Trophoblast cell (in vitro differentiated cells and primary cell): Measurements from ENCODE around the gene MAP2K5.

Experiments used
- DNase-seq, 2 donors: peaks; one replicate each; pipeline ENCODE4 v3.0.0-alpha.2; 2016
- H2AFZ ChIP-seq: 2 replicates; pipeline ENCODE4 v1.6.1; 2013; ENCODE audit warnings: low read length, moderate library complexity, mild to moderate bottlenecking; ENCODE audit not compliant: insufficient read depth, poor library complexity
- H2AK5ac ChIP-seq: 2 replicates; pipeline ENCODE4 v1.6.1; 2013; ENCODE audit warnings: mild to moderate bottlenecking, low read length
- H2BK120ac ChIP-seq: 2 replicates; pipeline ENCODE4 v1.6.1; 2013; ENCODE audit warnings: low read length, mild to moderate bottlenecking, moderate library complexity; ENCODE audit not compliant: insufficient read depth, poor library complexity
- H2BK12ac ChIP-seq: 2 replicates; pipeline ENCODE4 v1.6.1; 2013; ENCODE audit warnings: mild to moderate bottlenecking, low read length, moderate library complexity
- H2BK5ac ChIP-seq: 2 replicates; pipeline ENCODE4 v1.6.1; 2013; ENCODE audit warnings: low read length, low read depth, moderate library complexity, mild to moderate bottlenecking; ENCODE audit not compliant: poor library complexity
- H3K14ac ChIP-seq: 2 replicates; pipeline ENCODE4 v1.6.1; 2013; ENCODE audit warnings: mild to moderate bottlenecking, low read length
- H3K18ac ChIP-seq: 2 replicates; pipeline ENCODE4 v1.6.1; 2013; ENCODE audit warnings: mild to moderate bottlenecking, low read length
- H3K23ac ChIP-seq: 2 replicates; pipeline ENCODE4 v1.6.1; 2013; ENCODE audit warnings: low read length
- H3K27ac ChIP-seq: 2 replicates; pipeline ENCODE4 v1.5.1; 2013; ENCODE audit warnings: low read depth, mild to moderate bottlenecking, inconsistent platforms, low read length, moderate library complexity
- H3K27me3 ChIP-seq: 2 replicates; pipeline ENCODE4 v1.6.1; 2013; ENCODE audit warnings: inconsistent platforms, mild to moderate bottlenecking, low read length, moderate library complexity; ENCODE audit not compliant: insufficient read depth
- H3K36me3 ChIP-seq, 2 experiments: 1 replicate in 1 of 2; 2 replicates in 1 of 2; pipeline ENCODE4 v1.6.1; 2013; ENCODE audit warnings: low read length in 2 of 2, mild to moderate bottlenecking in 2 of 2, moderate library complexity in 1 of 2; ENCODE audit not compliant: insufficient read depth in 2 of 2, control insufficient read depth in 1 of 2
- H3K4ac ChIP-seq: 2 replicates; pipeline ENCODE4 v1.6.1; 2013; ENCODE audit warnings: low read depth, mild to moderate bottlenecking, low read length, moderate library complexity
- H3K4me1 ChIP-seq, 2 experiments: 1 replicate in 1 of 2; 2 replicates in 1 of 2; pipeline ENCODE4 v1.6.1; 2013; ENCODE audit warnings: low read length in 2 of 2, mild to moderate bottlenecking in 2 of 2, moderate library complexity in 1 of 2; ENCODE audit not compliant: insufficient read depth in 2 of 2, control insufficient read depth in 1 of 2
- H3K4me2 ChIP-seq: 2 replicates; pipeline ENCODE4 v1.6.1; 2013; ENCODE audit warnings: inconsistent platforms, mild to moderate bottlenecking, low read length, moderate library complexity
- H3K4me3 ChIP-seq: 2 replicates; pipeline ENCODE4 v1.5.1; 2013; ENCODE audit warnings: mild to moderate bottlenecking, low read depth, low read length, inconsistent platforms
- H3K79me1 ChIP-seq: one replicate; pipeline ENCODE4 v1.6.1; 2013; ENCODE audit warnings: low read length
- H3K79me2 ChIP-seq: 2 replicates; pipeline ENCODE4 v1.6.1; 2013; ENCODE audit warnings: low read length, mild to moderate bottlenecking; ENCODE audit not compliant: control insufficient read depth, insufficient read depth, poor library complexity
- H3K9ac ChIP-seq: 2 replicates; pipeline ENCODE4 v1.6.1; 2013; ENCODE audit warnings: mild to moderate bottlenecking, low read length
- H3K9me3 ChIP-seq: 2 replicates; pipeline ENCODE4 v1.6.1; 2013; ENCODE audit warnings: low read depth, mild to moderate bottlenecking, control low read depth, inconsistent platforms, low read length; ENCODE audit not compliant: insufficient read depth
- H4K12ac ChIP-seq: 2 replicates; pipeline ENCODE4 v1.6.1; 2013; ENCODE audit warnings: low read depth, mild to moderate bottlenecking, low read length, moderate library complexity
- H4K8ac ChIP-seq: 2 replicates; pipeline ENCODE4 v1.6.1; 2013; ENCODE audit warnings: low read depth, mild to moderate bottlenecking, low read length, moderate library complexity
- H4K91ac ChIP-seq: one replicate; pipeline ENCODE4 v1.6.1; 2013; ENCODE audit warnings: low read depth, mild to moderate bottlenecking, low read length, moderate library complexity
- WGBS: extraction: QIAGEN DNeasy Blood & Tissue Kit; methylation state at CpG from one replicate; pipeline ENCODE4 v1.1.7; 2013; ENCODE audit warnings: missing lambda C conversion rate; ENCODE audit not compliant: insufficient read length, insufficient coverage; ENCODE audit errors: extremely low coverage; 5-methylcytosine and 5-hydroxymethylcytosine counted together

MAP2K5 gene

GRCh38 chr15:67738056-67738455 is 195.6 kb downstream of the MAP2K5 start:
- no CpG with 5 or more reads among the region's 4 CpGs for WGBS
- no peak for DNase-seq

GRCh38 chr15:67740405-67740804 is 197.9 kb downstream of the MAP2K5 start:
- Histone ChIP-seq H3K9ac (no peak overlapping the region), H3K79me2 (no peaks in the 10 kb centered on the region), H2AFZ (no peak overlapping the region), H3K27me3 (no peaks in the 10 kb centered on the region), H3K14ac (no peak overlapping the region), H4K12ac (no peak overlapping the region), H3K4me2 (no peak overlapping the region), H3K79me1 (no peaks in the 10 kb centered on the region), H3K27ac (no peak overlapping the region), H4K8ac (no peak overlapping the region), H3K36me3 (no peaks in the 10 kb centered on the region), H3K4me1 (peaks cover 0 to 2% of the 10 kb centered on the region in 2 experiments), H3K18ac (no peak overlapping the region), H3K4me3 (no peak overlapping the region), H2BK120ac (no peak overlapping the region), H2AK5ac (no peak overlapping the region), H3K23ac (no peak overlapping the region), H3K9me3 (no peaks in the 10 kb centered on the region), H3K4ac (no peak overlapping the region), H2BK12ac (no peak overlapping the region), H2BK5ac (no peak overlapping the region), H4K91ac (no peak overlapping the region)
- no peak for DNase-seq
- no CpG with 5 or more reads among the region's 3 CpGs for WGBS

More at GRCh38 chr15:67738056-67738455, 195.6 kb downstream of the MAP2K5 start:
- H3K4me1 ChIP-seq, result no peaks in the 10 kb centered on the region
- H2BK12ac ChIP-seq, result no peak overlapping the region
- no peak overlapping the region for H3K4me2 ChIP-seq
- no peak overlapping the region for H3K14ac ChIP-seq
- H2AK5ac ChIP-seq, result no peak overlapping the region
- H4K91ac ChIP-seq, result no peak overlapping the region
- no peaks in the 10 kb centered on the region for H3K27me3 ChIP-seq
- H2AFZ ChIP-seq, result no peak overlapping the region
- no peak overlapping the region for H3K18ac ChIP-seq
- no peaks in the 10 kb centered on the region for H3K79me2 ChIP-seq
- no peaks in the 10 kb centered on the region for H3K79me1 ChIP-seq
- H3K36me3 ChIP-seq, result no peaks in the 10 kb centered on the region
- H3K9ac ChIP-seq, result no peak overlapping the region
- H3K4ac ChIP-seq, result no peak overlapping the region
- H3K9me3 ChIP-seq, result no peaks in the 10 kb centered on the region
- no peak overlapping the region for H3K27ac ChIP-seq
- H2BK120ac ChIP-seq, result no peak overlapping the region
- H3K4me3 ChIP-seq, result no peak overlapping the region
- H4K12ac ChIP-seq, result no peak overlapping the region
- no peak overlapping the region for H3K23ac ChIP-seq
- no peak overlapping the region for H2BK5ac ChIP-seq
- H4K8ac ChIP-seq, result no peak overlapping the region

GRCh38 chr15:67741308-67741707 is 198.8 kb downstream of the MAP2K5 start:
- Histone ChIP-seq H3K9me3 (no peaks in the 10 kb centered on the region), H3K4me3 (no peak overlapping the region), H2AK5ac (no peak overlapping the region), H3K23ac (no peak overlapping the region), H3K36me3 (no peaks in the 10 kb centered on the region), H3K4ac (no peak overlapping the region), H3K27me3 (no peaks in the 10 kb centered on the region), H4K91ac (no peak overlapping the region), H4K8ac (no peak overlapping the region), H3K9ac (no peak overlapping the region), H3K27ac (no peak overlapping the region), H3K14ac (no peak overlapping the region), H3K18ac (no peak overlapping the region), H2AFZ (no peak overlapping the region), H3K79me2 (no peaks in the 10 kb centered on the region), H2BK120ac (no peak overlapping the region), H4K12ac (no peak overlapping the region), H3K79me1 (no peaks in the 10 kb centered on the region), H3K4me2 (no peak overlapping the region), H2BK5ac (no peak overlapping the region), H3K4me1 (peaks cover 0 to 2% of the 10 kb centered on the region in 2 experiments), H2BK12ac (no peak overlapping the region)
- WGBS, result no CpG with 5 or more reads among the region's 2 CpGs
- no peak for DNase-seq

GRCh38 chr15:67743558-67743957 is 201.1 kb downstream of the MAP2K5 start:
- no peak overlapping the region for H3K27ac ChIP-seq
- H2BK12ac ChIP-seq, result no peak overlapping the region
- DNase-seq, result no peak
- H2BK5ac ChIP-seq, result no peak overlapping the region
- H3K18ac ChIP-seq, result no peak overlapping the region
- H4K12ac ChIP-seq, result no peak overlapping the region
- H3K14ac ChIP-seq, result no peak overlapping the region
- H2AK5ac ChIP-seq, result no peak overlapping the region
- H2BK120ac ChIP-seq, result no peak overlapping the region
- no peak overlapping the region for H3K9ac ChIP-seq
- H3K36me3 ChIP-seq, result no peaks in the 10 kb centered on the region
- no peaks in the 10 kb centered on the region for H3K9me3 ChIP-seq
- H3K4ac ChIP-seq, result no peak overlapping the region
- no peak overlapping the region for H3K23ac ChIP-seq
- H4K91ac ChIP-seq, result no peak overlapping the region
- H4K8ac ChIP-seq, result no peak overlapping the region
- peaks cover 5 to 7% of the 10 kb centered on the region in 2 experiments for H3K4me1 ChIP-seq
- peaks cover 2% of the 10 kb centered on the region for H3K79me1 ChIP-seq
- no peaks in the 10 kb centered on the region for H3K27me3 ChIP-seq
- H2AFZ ChIP-seq, result no peak overlapping the region
- H3K4me2 ChIP-seq, result no peak overlapping the region
- H3K79me2 ChIP-seq, result no peaks in the 10 kb centered on the region
- H3K4me3 ChIP-seq, result no peak overlapping the region
